ENCODE results near the gene LRRC36. TPM values are rescaled to one million over a fixed set of nuclear protein-coding genes. Genes with fewer than 3 reads are reported as not detected.
A peak's percentile ranks its signal among the peaks of the same experiment; 100 is the strongest.

LRRC36 gene
- total RNA-seq, 2 donors from 2014 or later = 0.34 to 0.40 TPM

GRCh38 chr16:67429053-67429798, 102.6 kb downstream of the LRRC36 start:
- intact Hi-C loops (cut with DNase I, micrococcal nuclease) = loop anchor here in 1 of 2 donors (5.0 kb wide), 1 partner anchor 33 kb away; no protein-coding TSS in a partner anchor
- peak; percentile 62 for ATAC-seq

GRCh38 chr16:67429799-67430503, 103.3 kb downstream of the LRRC36 start:
- ATAC-seq (peak; percentile 0), DNase-seq (peak in 1 of 2 donors; percentile 42)
- intact Hi-C loops (cut with DNase I, micrococcal nuclease) = loop anchor here in 1 of 2 donors (5.0 kb wide), 1 partner anchor 32 kb away; no protein-coding TSS in a partner anchor

More at GRCh38 chr16:67429053-67429798, 102.6 kb downstream of the LRRC36 start:
- peak; percentile 69 to 91 for DNase-seq

GRCh38 chr16:67430504-67430976, 103.9 kb downstream of the LRRC36 start:
- DNase-seq = peak; percentile 75
- intact Hi-C loops (cut with DNase I, micrococcal nuclease) = no loop called here
- ATAC-seq = peak; percentile 51

GRCh38 chr16:67430977-67431774, 104.6 kb downstream of the LRRC36 start, which contains the start of gene HSD11B2:
HSD11B2 (plus strand) TSS chr16:67431121; CDS start chr16:67431249, 128 bp downstream.
- DNase-seq (peak; percentile 79 to 85), ATAC-seq (peak; percentile 50)
- intact Hi-C loops (cut with DNase I, micrococcal nuclease) = no loop called here

- intact Hi-C loops (cut with DNase I, micrococcal nuclease) = no loop called here
- ATAC-seq (no peak), DNase-seq (peak in 1 of 2 donors; percentile 37)
Observed at GRCh38 chr16:67431775-67432505, 105.3 kb downstream of the LRRC36 start.

GRCh38 chr16:67432506-67432890, 105.9 kb downstream of the LRRC36 start:
- intact Hi-C loops (cut with DNase I, micrococcal nuclease) = no loop called here
- ATAC-seq (no peak), DNase-seq (no peak)

GRCh38 chr16:67433131-67433719, 106.6 kb downstream of the LRRC36 start:
- no peak for ATAC-seq
- DNase-seq = peak in 1 of 2 donors; percentile 29
- intact Hi-C loops (cut with DNase I, micrococcal nuclease) = no loop called here

Other genes starting within 250 kb of the LRRC36 start
- 10 to 100 TPM; 11.3 to 13.9 TPM for gene PHAF1, start 216.9 kb upstream of the LRRC36 start, total RNA-seq
- gene B3GNT9, start 175.8 kb upstream of the LRRC36 start, total RNA-seq = 1 to 10 TPM; 2.9 to 4.3 TPM
- gene TRADD, start 166.9 kb upstream of the LRRC36 start, total RNA-seq = 10 to 100 TPM; 25.5 to 27.4 TPM
- 10 to 100 TPM; 20.2 to 23.0 TPM for gene FBXL8, start 166.9 kb upstream of the LRRC36 start, total RNA-seq
- gene HSF4, start 162.1 kb upstream of the LRRC36 start, total RNA-seq = 10 to 100 TPM; 36.5 to 39.2 TPM
- 10 to 100 TPM; 23.1 to 30.2 TPM for gene NOL3, start 156.3 kb upstream of the LRRC36 start, total RNA-seq
- gene MATCAP1, start 142.9 kb upstream of the LRRC36 start, total RNA-seq = 10 to 100 TPM; 21.9 to 30.8 TPM
- 1 to 10 TPM; 2.3 to 5.9 TPM for gene EXOC3L1, start 136.7 kb upstream of the LRRC36 start, total RNA-seq
- gene E2F4, start 134.7 kb upstream of the LRRC36 start, total RNA-seq = 10 to 100 TPM; 59.1 to 81.4 TPM
- 10 to 100 TPM; 58.1 to 60.5 TPM for gene ELMO3, start 127.7 kb upstream of the LRRC36 start, total RNA-seq
- 10 to 100 TPM; 40.7 to 42.0 TPM for gene TMEM208, start 99.7 kb upstream of the LRRC36 start, total RNA-seq
- 10 to 100 TPM; 29.7 to 42.7 TPM for gene FHOD1, start 79.3 kb upstream of the LRRC36 start, total RNA-seq
- 1 to 10 TPM in 1 of 2 donors, under 1 TPM in 1; 0.61 to 1.3 TPM for gene SLC9A5, start 77.8 kb upstream of the LRRC36 start, total RNA-seq
- gene PLEKHG4, start 47.3 kb upstream of the LRRC36 start, total RNA-seq = 10 to 100 TPM in 1 of 2 donors, 1 to 10 TPM in 1; 7.7 to 11.9 TPM
- under 1 TPM in 1 of 2 donors, not detected in 1; 0.06 TPM for gene KCTD19, start 74 bp upstream of the LRRC36 start, total RNA-seq
- 1 to 10 TPM; 4.1 to 8.3 TPM for gene TPPP3, start 66.7 kb downstream of the LRRC36 start, total RNA-seq
- gene ZDHHC1, start 89.7 kb downstream of the LRRC36 start, total RNA-seq = 10 to 100 TPM; 10.7 to 12.5 TPM
- 1,000 to 10,000 TPM in 1 of 2 donors, 100 to 1,000 TPM in 1; 723 to 1,005 TPM for gene HSD11B2, start 104.3 kb downstream of the LRRC36 start, total RNA-seq
- gene ATP6V0D1, start 154.3 kb downstream of the LRRC36 start, total RNA-seq = 100 to 1,000 TPM; 226 to 297 TPM
- not detected for gene AGRP, start 156.7 kb downstream of the LRRC36 start, total RNA-seq
- gene RIPOR1, start 202.0 kb downstream of the LRRC36 start, total RNA-seq = 10 to 100 TPM; 14.4 to 22.4 TPM
- gene CTCF, start 235.7 kb downstream of the LRRC36 start, total RNA-seq = 10 to 100 TPM; 37.0 to 42.2 TPM

Data from left colon (tissue), 2 donors.